GM20431 (cell line): Measurements from ENCODE around the gene ST3GAL5.

Source experiments
- in situ Hi-C: fragments of 300-500 bp; cut with MseI, MboI; formaldehyde crosslinking; loops from one replicate; pipeline ENCODE4 v1.15.0; 2020; ENCODE audit warnings: low sequenced_read_pairs; ENCODE audit not compliant: unreplicated experiment

Gene ST3GAL5

GRCh38 chr2:85846411-85846810 lies 42.4 kb downstream of the ST3GAL5 start:
- in situ Hi-C loops = no loop called here

GRCh38 chr2:85844486-85844885 lies 44.3 kb downstream of the ST3GAL5 start:
- in situ Hi-C loops = no loop called here

GRCh38 chr2:85843543-85843942 lies 45.2 kb downstream of the ST3GAL5 start:
- in situ Hi-C loops = no loop called here

- in situ Hi-C loops = no loop called here
Measured at GRCh38 chr2:85840091-85840490, 48.7 kb downstream of the ST3GAL5 start.

- in situ Hi-C loops = loop anchor here (10.0 kb wide), 1 partner anchor 45 kb away; the partner anchor contains the start of gene ST3GAL5
Measured at GRCh38 chr2:85839461-85839860, 49.3 kb downstream of the ST3GAL5 start.

GRCh38 chr2:85838641-85839040 lies 50.1 kb downstream of the ST3GAL5 start:
- in situ Hi-C loops = loop anchor here (10.0 kb wide), 1 partner anchor 46 kb away; the partner anchor contains the start of gene ST3GAL5

GRCh38 chr2:85838181-85838580 lies 50.6 kb downstream of the ST3GAL5 start:
- in situ Hi-C loops = loop anchor here (10.0 kb wide), 1 partner anchor 47 kb away; the partner anchor contains the start of gene ST3GAL5

GRCh38 chr2:85834466-85834865 lies 54.3 kb downstream of the ST3GAL5 start:
- in situ Hi-C loops = loop anchor here (10.0 kb wide), 1 partner anchor 50 kb away; the partner anchor contains the start of gene ST3GAL5

- in situ Hi-C loops = loop anchor here (10.0 kb wide), 1 partner anchor 53 kb away; the partner anchor contains the start of gene ST3GAL5
Measured at GRCh38 chr2:85831735-85832134, 57.1 kb downstream of the ST3GAL5 start.

- in situ Hi-C loops = loop anchor here (10.0 kb wide), 1 partner anchor 54 kb away; the partner anchor contains the start of gene ST3GAL5
Measured at GRCh38 chr2:85830645-85831044, 58.1 kb downstream of the ST3GAL5 start.

- in situ Hi-C loops = loop anchor here (10.0 kb wide), 1 partner anchor 245 kb away; no protein-coding TSS in a partner anchor
Measured at GRCh38 chr2:85829394-85829793, 59.4 kb downstream of the ST3GAL5 start.

GRCh38 chr2:85828725-85829124 lies 60.1 kb downstream of the ST3GAL5 start:
- in situ Hi-C loops = loop anchor here (10.0 kb wide), 1 partner anchor 246 kb away; no protein-coding TSS in a partner anchor

- in situ Hi-C loops = loop anchor here (10.0 kb wide), 1 partner anchor 247 kb away; no protein-coding TSS in a partner anchor
Measured at GRCh38 chr2:85827879-85828569, 60.8 kb downstream of the ST3GAL5 start.

- in situ Hi-C loops = loop anchor here (10.0 kb wide), 1 partner anchor 248 kb away; no protein-coding TSS in a partner anchor
Measured at GRCh38 chr2:85826990-85827878, 61.6 kb downstream of the ST3GAL5 start.

- in situ Hi-C loops = loop anchor here (10.0 kb wide), 1 partner anchor 251 kb away; no protein-coding TSS in a partner anchor
Measured at GRCh38 chr2:85823951-85824350, 64.8 kb downstream of the ST3GAL5 start.

GRCh38 chr2:85822766-85823165 lies 66.0 kb downstream of the ST3GAL5 start:
- in situ Hi-C loops = loop anchor here (10.0 kb wide), 1 partner anchor 252 kb away; no protein-coding TSS in a partner anchor

GRCh38 chr2:85819811-85820510 lies 68.8 kb downstream of the ST3GAL5 start:
- in situ Hi-C loops = loop anchor here (5.0 to 10.0 kb wide), 2 partner anchors 98 to 255 kb away; no protein-coding TSS in a partner anchor

GRCh38 chr2:85814802-85815550 lies 73.8 kb downstream of the ST3GAL5 start:
- in situ Hi-C loops = loop anchor here (5.0 kb wide), 1 partner anchor 93 kb away; no protein-coding TSS in a partner anchor
